Stimulated activated CD4-positive, alpha-beta T cell treated with anti-CD3 and anti-CD28 coated beads, Interleukin-4, amount 100 ng/mL, for 48 hours (primary cell): ENCODE data around the gene ZNF555.
A peak's percentile ranks its signal among the peaks of the same experiment; 100 is the strongest.
"Not testable (repeated sequence)": the region's sequence is repeated elsewhere in the genome, so short reads cannot be mapped to it uniquely, and the experiment has no call there.

Experiments
- DNase-seq, 2 donors: peaks; one replicate each; pipeline ENCODE4 v3.0.0-alpha.2; 2020; ENCODE audit warnings: low read depth in 2 of 2

ZNF555 gene

DNA sequence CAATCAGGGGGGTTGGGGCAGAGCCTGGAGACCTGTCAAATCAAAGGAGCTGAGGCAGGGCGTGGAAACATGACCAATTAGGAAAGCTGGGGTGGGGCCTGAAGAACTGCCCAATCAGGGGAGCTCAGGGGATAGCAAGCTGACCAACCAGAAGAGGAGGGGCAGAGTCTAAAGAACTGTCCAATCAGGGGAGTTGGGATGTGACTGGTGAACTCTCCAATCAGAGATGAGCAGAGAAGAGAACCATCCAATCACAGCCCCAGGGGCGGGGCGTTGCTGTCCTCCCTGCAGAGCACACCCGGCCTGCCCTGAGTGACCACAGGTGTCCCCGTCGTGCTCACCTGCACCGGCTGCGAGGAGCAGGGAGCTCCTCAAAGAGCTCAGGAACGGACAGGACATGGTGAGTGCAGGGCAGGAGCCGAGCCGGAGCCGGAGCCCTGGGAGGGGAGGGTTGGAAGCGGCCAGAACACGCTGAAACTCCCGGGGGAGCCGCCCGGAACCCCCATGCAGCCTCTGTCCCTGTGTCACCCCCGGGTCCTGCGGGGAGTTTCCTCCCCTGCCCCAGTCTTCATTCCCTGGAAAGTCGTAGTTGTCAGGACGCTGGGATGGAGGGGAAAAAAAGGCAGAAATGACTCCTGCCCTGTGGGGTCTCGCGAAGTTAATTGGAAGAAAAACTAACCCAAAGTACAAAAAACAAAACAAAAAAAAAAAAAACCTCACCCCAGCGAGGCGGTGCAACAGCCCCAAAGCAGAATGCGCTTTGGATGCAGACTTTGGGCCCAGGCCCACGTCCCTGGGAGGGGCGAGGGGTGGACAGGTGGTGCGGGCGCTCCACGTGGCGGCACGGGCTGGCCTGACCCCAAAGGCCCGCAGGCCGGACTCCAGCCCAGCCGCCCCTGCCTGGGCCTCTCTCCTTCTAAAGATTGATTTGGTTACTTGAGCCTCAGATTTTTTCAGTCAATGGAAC, 26.0 kb downstream of the ZNF555 start, which contains the start of gene ZNF556:
ZNF556 (plus strand) TSS at position 311 of the 967 bp plus-strand sequence; CDS start at position 398, 87 bp downstream.
- no peak for DNase-seq

DNA sequence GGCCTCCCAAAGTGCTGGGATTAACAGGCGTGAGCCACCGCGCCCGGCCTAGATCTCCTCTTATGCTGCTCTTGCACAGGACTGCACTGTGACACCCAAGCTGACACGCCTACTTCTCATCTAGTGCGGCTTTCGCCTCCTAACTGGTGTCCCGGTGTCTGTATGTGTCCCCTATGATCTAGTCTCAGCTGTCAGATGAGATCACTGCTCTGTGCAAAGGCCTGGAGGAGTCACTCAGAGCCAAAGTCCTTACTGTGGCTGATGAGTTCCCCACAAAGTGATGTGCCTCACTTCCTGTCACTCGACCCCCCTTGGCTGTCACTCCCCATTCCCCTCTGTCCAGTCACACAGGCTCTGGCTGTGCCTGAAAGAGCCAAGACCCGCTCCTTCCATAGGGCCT, 28.3 kb downstream of the ZNF555 start:
- DNase-seq: no peak

DNA sequence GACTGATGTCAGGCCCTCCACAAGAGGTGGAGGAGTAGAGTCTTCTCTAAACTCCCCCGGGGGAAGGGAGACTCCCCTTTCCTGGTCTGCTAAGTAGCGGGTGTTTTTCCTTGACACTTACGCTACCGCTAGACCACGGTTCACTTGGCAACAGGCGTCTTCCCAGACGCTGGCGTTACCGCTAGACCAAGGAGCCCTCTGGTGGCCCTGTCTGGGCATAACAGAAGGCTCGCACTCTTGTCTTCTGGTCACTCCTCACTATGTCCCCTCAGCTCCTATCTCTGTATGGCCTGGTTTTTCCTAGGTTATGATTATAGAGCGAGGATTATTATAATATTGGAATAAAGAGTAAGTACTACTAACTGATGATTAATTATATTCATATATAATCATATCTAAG, 30.9 kb downstream of the ZNF555 start:
- peak in 1 of 2 donors; percentile 8 for DNase-seq

DNA sequence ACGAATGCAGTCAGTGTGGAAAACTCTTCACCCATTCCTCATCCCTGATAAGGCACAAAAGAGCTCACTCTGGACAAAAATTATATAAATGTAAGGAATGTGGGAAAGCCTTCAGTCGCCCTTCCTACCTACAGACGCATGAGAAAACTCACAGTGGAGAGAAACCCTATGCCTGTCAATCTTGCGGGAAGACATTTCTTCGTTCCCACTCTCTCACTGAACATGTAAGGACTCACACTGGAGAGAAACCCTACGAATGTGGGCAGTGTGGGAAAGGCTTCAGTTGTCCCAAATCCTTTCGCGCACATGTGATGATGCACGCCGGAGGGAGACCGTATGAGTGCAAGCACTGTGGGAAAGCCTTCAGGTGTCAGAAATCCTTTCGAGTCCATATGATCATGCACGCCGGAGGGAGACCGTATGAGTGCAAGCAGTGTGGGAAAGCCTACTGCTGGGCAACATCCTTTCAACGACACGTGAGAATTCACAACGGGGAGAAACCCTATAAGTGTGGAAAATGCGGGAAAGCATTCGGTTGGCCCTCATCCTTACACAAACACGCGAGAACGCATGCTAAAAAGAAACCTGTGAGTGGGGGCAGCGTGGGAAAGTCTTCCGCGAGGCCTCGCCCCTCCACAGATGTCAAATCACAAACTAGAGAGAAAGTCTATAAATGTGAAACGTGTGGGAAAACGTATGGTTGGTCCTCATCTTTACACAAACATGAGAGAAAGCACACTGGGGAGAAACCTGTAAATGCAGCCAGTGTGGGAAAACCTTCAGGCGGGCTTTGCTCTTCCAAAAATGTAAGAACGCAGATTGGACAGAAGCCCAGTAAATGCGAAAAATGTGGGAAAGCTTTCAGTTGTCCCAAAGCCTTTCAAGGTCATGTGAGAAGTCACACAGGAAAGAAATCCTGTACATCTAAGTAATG, 36.4 kb downstream of the ZNF555 start:
- no peak for DNase-seq

DNA sequence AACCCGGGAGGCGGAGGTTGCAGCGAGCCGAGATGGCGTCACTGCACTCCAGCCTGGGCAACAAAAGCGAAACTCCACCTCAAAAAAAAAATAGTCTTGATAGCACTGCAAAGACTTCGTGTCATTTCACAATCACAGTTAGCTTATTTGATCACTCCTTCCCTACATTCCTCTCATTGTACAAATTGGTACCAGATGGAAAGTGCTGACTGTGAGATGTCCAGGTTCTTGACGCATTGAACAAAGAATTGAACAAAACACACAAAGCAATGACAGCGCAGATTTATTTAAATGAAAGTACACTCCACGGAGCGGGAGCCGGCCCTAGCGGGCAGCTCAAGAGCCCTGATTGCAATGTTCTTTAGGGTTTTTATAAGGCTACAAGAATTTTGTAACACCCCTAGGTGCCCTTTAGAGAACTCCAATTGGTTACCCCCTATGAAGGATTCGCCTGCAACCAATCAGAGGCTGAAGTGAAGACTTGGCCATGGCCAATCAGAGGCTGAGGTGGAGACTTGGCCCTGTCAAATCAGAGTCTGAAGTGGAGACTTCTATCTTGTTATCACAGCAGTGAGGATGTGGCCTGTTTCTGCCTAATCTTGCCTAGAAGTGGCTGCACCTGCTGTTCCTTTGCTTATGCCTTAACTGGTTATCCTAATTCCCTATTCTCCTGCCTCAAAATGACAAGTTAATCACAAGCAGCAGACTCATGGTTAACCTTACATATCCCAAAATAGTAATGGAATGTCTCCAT, 42.6 kb downstream of the ZNF555 start:
- no peak for DNase-seq

DNA sequence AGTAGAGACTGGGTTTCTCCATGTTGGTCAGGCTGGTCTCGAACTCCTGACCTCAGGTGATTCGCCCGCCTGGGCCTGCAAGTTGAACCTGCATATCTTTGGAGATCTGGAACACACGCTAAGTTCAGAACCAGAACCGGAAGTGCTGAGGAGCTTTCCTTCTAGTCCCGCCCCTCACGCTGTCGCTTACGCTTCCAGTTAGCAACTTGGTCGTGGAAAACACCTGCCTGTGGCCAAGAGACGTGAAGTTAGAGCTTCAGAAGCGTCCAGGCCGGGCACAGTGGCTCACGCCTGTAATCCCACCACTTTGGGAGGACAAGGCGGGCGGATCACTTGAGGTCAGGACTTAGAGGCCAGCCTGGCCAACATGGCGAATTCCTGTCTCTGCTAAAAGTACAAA, 44.5 kb downstream of the ZNF555 start:
- no peak for DNase-seq

DNA sequence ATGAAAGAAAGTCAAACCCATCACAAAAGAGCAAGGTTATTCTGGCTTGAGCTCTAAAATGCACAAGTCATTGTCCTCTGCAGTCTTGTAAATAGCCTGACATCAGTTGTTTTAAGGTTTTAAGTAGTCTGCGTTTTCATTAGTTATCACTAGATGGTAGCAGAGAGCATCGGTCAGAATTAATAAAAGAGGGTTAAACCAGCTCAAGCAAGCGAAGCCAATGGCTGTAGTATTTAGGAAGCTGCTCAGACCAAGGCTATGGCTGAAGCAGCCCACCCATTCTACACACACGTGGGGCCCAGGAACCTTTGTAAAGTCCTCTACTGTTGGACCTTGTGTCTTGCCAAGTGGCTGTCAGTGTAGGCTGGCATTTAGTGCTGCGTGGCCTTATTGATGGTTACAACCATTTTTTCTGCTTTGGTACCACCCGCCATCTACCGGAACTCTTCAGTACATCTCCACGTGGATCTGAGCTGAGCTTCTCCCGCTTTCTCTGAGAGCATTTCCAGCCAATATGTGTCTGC, 46.2 kb downstream of the ZNF555 start:
- DNase-seq: no peak

DNA sequence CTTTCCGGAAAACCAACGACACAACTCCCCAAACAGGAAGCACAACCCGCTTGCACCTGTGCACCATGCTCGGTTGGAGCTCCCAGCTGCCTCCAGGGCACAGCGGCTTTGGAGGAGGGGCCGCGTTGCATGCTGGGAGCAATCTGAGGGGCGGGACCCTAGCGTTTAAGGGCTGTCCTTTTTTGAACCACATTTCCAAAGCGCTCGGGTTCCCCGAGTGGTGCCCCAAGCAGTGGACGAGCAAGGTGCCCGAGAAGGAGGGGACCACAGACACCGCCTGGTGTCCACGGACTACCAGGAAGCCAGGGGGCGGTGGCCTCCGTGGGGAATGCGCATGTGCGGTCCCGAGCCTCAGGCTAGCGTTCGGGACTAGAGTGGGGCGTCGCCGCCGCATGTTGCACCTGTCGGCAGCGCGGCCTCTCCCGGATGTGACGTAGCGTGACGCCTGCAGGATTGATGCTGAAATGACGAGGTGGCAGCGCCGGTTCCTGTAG, 47.5 kb downstream of the ZNF555 start:
- DNase-seq: peak; percentile 36 to 50

DNA sequence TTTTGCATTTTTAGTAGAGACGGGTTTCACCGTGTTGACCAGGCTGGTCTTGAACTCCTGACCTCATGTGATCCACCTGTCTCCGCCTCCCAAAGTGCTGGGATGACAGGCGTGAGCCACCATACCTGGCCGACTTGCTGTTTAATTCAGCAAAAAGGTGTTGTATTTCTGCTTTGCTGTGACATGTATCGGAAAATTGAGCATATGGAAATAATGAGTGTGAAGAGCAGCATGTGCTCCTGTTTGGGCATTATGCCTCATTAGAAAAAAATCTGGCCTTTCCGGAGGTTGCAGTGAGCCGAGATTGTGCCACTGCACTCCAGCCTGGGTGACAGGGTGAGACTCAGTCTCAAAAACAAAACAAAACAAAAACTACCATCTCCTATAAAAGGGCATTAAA, 49.3 kb downstream of the ZNF555 start:
- not testable (repeated sequence) for DNase-seq

DNA sequence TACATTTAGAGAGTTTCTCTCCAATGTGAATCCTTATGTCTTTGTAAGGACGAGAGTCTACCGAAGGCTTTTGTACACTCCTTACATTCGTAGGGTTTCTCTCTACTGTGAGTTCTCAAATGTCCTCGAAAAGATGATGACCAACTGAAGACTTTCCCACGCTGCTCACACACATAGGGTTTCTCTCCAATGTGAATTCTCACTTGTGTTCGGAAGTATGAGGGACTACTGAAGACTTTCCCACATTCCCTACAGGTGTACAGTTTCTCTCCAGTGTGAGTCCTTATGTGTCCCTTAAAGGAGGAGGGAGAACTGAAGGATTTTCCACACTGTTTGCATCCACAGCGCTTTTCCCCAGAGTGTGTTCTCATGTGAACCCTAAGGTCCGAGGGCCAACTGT, 55.4 kb downstream of the ZNF555 start:
- DNase-seq: no peak

DNA sequence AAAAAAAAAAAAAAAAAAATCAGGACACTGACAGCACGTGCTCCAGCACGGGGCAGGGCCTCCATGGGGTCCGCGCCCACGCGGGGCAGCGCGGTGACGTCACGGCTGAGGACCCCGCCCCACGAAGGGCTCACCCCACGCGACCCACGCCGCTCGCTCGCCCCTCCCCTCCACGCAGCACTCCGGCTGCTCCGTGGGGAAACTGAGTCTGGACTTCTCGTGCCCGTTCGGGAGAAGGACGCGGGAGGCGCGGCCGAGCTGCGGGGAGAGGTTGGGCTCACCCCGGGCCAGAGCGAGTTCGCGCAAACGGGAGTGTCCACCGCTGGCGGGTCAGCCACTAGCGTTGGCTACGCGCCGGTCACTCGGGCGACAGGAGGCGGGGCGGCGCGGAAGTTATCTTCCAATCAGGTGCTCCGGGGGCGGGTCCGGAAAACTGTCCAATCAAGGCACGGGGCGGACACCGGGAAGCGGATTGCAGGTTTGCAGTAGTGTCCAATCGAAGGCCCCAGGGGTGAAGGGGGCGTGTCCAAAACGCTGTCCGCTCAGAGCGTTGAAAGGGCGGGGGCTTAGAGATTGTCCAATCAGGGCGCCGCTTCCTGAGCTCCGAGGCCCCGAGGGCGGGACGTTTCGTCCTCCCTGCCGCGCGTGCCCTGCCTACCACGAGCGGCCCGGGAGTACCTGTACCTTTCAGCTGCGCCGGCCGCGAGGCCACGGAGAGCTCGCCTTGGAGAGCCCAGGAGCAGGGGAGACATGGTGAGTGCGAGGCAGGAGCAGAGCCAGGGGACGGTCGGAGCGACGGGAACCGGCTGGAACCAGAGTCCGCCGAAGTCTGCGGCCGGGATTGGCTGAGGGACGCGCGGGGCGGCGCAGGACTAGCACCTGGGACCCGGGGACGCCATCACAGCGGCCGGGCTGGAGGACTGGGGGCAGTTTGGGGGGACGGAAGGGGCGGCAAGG, 59.3 kb downstream of the ZNF555 start, which contains the start of gene ZNF57:
ZNF57 (plus strand) TSS at position 633 of the 957 bp plus-strand sequence; CDS start at position 751, 118 bp downstream.
- DNase-seq: peak; percentile 96 to 100

DNA sequence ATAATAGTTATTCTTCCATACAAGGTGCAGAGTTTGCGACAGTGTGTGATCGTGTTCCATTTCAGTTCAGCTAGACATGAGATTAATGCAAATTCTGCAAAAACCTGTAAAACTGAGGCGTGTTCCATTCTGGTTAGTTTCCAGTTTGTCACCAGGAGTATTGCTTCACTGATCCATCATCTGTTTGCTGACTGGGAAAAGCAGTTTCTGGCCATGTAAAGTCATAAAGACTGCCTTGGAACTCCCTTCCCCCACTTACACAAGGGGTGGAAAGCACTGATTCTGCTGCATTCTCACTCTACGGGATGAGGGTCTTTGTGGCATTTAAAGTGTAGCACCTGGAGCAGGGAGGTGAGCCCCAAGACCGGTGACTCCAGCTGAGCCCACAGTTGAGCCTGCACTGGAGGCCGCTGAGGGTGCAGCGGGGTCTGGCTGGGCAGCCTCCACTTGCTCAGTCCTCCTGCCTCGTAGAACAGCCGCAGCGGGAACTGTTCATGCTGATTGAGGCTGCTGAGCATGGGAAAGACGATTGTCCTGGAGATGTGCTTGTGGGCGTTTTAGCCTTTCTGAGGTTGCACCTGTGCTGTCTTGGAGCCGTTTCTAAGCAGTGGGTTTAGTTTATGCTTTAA, 61.4 kb downstream of the ZNF555 start:
- no peak for DNase-seq

DNA sequence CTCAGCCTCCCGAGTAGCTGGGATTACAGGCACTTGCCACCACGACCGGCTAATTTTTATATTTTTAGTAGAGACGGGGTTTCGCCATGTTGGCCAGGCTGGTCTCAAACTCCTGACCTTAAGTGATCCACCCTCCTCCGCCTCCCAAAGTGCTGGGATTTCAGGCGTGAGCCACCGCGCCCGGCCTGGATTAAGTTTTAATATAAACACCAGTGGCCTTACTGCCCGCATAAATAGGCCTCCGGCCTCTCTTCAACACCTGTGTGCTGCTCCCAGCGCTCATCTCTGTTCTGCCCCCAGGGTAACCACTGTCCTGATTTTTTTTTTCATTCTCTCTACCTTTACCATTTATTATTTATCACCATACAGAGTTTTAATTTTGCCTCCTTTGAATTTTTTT, 62.1 kb downstream of the ZNF555 start:
- DNase-seq: not testable (repeated sequence)

DNA sequence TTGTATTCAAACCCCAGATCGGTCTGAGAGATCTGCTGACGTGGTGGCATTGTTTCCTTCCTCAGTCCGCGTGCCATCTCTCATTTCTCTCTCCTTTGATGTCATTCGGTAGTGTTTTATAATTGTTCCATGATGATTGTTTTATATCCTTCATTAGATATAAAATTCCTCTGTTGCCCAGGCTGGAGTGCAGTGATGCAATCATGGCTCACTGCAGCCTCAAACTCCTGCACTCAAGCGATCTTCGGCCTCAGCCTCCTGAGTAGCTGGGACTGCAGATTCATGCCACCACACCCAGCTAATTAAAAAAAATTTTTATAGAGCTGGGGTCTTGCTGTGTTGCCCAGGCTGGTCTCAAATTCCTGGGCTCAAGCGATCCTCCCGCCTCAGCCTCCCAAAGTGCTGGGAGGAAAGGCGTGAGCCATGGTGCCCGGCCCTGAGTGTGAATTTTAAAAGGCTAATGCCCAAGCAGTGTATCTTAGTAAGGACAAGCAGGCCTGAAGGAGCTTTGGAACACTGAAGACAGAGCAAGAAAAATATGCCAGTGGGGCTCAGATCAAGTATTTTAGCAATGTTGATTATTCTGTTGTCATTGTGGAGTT, 64.7 kb downstream of the ZNF555 start:
- DNase-seq: no peak

DNA sequence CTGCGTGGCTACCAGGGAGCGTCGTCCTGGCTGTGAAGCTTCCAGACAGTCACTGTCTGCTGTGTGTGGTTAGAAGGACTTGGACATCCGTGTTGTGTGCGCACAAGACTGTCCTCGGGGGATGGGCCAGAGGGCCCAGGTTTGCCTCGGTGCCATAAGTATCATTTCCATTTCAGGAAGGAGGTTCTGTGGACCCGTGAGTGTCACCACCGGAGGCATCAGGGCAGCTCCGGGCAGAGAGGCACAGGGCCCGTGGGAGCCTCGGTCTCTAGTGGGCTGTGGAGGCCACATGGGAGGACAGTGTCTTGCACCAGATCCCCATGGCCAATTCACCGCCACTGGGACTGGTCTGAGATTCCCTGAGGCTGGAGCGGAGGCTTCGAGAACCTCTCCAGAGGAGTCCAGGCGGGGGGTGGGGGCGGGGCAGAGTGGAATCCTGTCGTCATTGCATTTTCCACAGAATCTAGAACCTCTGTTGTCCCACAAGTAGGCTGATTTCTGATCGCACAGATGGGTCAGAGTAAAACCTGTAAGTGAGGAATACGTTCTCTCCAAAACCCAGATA, 65.4 kb downstream of the ZNF555 start:
- no peak for DNase-seq
